Measurements from ENCODE around the gene PIGA.
A peak's percentile ranks its signal among the peaks of the same experiment; 100 is the strongest.
"Not testable (repeated sequence)": the region's sequence is repeated elsewhere in the genome, so short reads cannot be mapped to it uniquely, and the experiment has no call there.

The PIGA gene

DNA sequence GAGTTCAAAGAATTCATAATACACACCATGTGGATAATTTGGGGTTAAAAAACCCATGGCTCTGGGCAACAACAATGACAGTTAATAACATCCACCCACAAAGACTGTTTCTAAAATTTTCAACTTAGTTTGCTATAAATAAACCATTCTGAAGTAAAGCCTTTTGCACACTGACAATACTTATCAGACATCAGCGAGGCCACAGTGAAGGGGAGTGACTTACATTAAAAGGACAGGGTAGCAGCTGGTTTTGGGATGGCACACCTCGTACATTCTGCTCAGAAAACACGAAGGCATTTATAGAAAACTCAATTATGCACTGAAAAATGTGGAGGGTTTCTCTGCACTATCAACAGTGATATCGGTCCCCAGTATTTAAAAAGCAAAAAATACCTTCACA is 15.0 kb downstream of the PIGA start:
- DNase-seq, result no peak

DNA sequence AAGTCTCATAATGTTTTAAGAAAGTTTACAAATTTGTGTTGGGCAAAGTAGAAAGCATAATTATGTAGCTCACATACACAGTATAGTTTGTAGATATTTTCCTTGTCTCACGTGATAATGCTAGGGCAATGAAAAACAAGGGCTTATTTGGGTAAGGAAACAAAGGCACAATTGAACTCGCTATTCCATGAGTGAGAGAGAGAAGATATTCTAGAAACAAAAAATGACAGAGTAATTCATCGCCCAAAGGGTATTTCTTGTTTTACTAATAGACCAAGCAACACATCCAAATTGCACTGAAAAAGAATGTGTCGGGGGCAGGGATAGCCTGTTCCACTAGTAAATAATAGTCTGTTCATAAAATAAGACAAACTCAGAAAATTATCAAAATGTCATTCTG is 16.2 kb downstream of the PIGA start:
- DNase-seq, result no peak

DNA sequence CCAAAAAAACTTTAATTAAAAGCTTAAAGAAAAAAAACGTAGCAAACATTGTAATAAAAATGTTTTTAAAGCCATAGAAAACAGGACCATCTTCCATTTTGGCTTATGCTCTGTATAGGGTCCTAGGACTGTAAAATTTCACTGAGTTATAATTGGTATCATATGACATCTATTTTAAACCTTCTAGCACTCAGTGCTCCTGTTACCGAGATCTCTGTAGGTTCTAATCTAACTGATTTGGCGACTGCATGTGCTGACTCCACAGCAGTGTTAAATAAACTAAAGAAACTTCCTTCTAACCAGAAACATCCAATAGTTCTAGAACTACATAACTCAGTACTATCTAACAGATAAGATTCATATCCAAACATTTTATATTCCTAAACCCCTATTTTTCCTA is 19.8 kb downstream of the PIGA start, which contains the start of gene ASB11:
Gene ASB11 (minus strand): TSS at position 132 of the 400 bp plus-strand sequence. CDS start 35 bp downstream, at position 97.
- no peak for DNase-seq

DNA sequence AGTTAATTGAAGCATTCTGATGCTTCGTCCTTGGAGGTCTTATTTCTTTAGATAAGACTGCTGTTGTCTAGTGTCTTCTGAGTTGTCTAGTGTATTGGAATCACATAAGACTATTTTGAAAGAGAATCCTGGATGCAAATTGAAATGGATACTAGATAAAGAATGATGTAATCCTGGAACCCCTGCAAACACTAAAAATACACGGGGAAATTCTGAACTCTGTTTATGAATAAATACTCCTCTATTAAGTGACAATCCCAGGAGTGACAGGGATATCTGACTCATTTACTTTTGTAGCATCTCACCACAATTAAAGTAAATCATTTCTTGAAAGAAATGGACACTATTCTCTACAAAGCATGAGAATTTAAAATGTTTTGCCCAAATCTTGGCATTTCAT is 20.9 kb downstream of the PIGA start:
- DNase-seq, result no peak

DNA sequence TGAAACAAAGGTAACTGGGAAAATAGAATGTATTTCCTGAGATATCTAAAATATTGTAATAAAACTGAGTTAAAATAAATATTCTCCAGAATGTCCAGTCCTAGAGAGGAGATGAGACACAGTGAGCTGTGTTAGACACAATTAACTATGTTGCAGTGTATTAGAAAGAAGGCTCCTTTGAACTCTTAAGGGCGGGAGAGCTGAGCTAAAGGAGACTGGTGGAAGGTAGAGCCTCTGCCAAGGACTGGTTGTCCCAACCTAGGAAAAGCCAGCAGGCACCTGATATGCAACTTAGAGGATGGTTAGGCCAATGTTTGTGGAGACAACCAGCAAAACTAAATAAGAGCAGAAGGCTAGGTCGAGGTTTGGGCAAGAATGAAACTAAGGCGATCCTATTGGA is 24.2 kb downstream of the PIGA start:
- no peak for DNase-seq

DNA sequence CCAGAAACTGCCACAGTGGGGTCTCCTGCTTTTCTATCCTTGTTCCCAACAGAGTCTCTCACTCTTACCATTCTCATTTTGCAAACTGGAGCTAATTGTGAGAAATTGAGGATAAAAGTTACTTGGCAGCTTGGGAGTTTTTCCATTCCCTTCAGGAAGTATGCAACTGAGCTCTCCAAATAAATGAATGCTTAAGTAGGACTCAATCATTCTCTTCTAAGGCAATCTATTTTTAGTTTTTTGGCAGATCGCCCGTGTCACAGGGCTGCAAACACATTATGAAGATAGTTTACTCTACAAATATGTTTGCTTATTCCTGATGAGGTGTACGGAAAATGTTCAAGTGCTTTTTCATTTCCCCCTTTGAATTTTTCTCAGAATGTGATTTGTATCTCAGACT is 25.2 kb downstream of the PIGA start:
- peak; percentile 43 for DNase-seq

DNA sequence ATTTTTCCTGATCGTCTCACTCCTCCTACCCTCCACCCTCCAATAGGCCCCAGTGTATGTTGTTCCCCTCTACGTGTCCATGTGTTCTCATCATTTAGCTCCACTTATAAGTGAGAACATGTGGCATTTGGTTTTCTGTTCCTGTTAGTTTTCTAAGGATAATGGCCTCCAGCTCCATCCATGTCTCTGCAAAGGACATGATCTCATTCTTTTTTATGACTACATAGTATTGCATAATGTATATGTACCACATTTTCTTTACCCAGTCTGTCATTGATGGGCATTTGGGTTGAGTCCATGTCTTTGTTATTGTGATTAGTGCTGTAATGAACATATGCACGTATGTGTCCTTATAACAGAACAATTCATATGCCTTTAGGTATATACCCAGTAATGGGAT is 29.4 kb downstream of the PIGA start:
- DNase-seq, result not testable (repeated sequence)

DNA sequence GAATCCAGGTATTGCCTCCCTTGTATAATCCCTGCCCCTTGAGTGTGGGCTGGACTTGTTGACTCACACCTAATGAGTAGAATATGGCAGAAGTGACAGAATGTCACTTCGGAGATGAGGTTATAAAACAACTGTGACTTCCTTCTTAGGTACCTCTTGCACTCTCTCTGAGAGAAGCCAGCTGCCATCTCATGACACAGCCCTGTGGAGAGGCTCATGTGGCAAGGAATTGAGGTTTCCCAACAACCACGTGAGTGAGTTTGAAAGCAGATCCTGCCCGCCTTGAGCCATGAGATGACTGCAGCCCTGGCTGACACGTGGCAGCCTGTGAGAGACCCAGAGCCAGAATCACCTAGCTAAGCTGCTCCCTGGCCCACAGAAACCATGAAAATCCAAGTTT is 33.4 kb downstream of the PIGA start:
- DNase-seq, result peak; percentile 8

DNA sequence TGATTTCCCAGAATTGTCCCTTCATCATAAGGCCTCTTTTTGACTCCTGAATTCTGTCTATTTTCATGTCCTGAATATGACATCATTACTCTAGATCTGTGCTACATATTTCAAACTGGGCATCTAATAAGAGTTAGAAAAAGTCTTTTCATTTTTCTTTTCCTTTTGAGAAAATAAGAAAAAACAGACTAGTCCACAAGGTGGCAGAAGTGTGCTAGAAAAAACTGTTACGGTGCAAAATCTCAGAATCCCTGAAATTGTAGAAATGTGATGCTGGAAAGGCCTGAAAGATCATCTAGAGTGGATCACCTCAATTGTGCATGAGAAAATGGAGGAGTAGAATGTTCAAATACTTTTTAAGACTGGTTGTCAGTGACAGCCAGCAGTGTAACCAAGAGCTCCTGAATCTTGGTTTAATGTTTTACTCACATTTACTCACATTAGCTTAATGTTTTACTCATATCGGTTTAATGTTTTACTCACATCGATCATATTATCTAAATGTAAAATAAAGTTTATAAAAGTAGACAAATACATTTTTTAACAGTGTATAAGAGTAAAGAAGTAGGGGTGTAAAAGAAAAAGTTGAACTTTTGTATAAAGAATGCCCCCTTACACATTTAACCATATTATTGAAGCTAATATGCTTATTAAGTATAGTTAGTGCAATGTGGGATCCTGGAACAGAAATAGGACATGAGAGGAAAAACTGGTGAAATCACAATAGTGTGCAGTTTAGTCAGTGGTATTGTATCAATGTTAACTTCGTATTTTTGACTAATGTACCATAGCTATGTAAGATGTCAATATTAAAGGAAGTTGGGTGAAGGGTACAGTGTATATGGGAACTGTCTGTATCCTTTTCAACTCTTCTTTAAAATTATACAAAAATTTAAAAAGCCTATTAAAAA is 35.1 kb downstream of the PIGA start:
- peak; percentile 12 for DNase-seq

DNA sequence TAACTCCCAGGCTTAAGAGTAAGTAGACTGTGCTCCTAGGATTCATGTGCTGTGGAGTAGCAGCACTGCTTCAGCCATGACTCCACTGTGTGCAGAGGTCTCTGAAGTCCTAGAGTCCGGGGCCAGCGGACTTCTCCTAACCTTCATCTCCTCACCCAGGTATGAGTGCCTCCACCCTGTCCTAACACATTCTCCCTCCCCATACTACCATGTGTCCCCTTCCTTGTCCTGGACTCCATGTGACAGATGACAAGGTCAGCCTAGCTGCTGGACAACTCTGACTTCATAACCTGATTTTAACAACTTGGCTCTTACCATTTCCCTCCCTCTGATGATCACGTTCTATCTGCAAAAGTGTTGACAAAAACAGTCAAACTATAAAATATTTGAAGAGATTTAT is 36.5 kb downstream of the PIGA start:
- DNase-seq, result no peak

DNA sequence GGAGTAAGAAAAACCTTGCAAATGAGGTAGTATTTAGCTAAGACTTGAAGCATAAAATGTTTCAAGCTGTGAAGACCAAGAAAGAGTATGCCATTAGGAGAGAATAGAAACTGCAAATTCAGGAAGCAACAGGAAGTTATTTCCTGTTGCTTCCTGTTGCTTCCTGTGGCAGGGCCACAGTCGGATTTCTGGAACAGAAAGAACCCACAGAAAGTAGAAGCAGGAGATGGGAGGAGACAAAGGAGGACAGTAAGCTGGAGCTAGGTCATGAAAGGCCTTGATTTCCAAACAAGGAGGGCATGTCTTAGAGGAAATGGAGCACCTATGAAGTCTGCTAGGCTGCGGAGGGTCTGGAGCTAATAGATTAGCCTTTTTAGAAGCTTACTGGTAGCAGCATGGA is 37.1 kb downstream of the PIGA start:
- no peak for DNase-seq

DNA sequence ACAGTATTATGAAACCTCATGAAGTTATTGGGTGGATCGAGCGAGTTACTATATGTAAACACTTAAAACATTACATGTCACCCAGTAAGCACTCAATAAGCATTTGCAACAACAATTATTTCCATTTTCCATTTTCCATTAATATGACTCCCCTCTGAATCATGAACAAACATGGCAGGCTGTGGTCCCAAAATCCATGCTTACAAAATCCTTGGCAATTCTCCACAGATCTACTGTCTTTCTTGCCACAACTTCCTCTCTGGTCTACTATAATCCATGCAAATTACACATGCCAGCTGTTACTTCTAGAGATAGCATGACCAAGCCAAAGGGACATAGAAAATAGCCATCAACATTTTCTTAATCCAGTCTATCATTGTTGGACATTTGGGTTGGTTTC is 41.9 kb downstream of the PIGA start:
- no peak for DNase-seq

DNA sequence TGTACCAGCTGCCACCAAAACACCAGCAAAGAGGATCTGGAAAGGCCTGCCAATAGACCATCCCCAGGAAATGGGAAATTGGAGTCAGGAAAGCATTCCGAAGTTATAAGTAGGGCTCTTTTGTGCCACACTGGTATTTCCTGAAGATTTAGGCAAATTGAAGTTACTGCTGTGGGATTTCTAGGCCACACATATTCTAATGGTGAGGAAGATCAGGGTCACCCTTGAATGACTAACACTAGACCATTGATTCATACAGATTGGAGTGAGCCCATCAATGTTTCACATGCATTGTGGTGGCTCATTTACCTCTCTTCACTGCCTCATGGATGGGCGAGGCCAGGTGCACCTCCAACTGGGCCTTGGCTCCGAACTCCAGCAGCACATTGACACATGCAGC is 42.5 kb downstream of the PIGA start:
- no peak for DNase-seq

DNA sequence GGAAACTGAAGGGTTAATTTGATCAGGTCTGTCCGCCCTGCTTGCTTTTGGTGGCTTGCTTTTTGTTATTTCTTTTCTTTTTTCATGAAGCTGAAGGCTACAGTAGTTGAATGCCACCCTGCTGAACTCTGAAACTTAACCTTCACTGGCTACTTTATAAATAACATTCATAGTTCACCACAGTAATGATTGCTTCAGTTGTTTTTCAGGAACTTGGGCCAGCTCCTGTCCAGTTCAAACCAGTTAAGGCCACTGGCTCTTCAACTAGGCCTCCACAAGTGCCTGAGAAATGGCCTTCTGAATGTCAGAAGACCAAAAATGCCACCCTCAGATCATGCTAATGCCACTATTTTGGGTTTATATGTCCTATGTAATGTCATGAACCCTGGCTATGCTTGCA is 57.7 kb downstream of the PIGA start:
- DNase-seq, result no peak

DNA sequence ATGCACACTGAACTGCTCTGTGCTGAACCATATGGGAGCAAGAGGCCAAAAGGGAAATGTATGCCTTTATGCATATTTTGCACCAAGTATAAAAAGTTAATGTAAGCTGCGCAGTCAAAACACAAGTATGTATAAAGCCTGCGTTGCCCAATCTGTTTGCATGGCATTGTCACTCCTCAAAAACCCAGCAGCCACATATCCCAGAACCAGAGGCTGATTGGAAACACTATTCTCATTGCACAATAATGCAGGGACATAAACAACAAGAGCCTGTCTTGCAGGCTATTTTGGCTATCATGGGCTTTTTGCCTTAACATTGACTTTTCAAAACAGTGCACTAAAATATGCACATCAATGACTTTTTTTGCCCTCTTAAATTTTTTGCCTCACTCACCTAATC is 60.4 kb downstream of the PIGA start:
- DNase-seq, result no peak

DNA sequence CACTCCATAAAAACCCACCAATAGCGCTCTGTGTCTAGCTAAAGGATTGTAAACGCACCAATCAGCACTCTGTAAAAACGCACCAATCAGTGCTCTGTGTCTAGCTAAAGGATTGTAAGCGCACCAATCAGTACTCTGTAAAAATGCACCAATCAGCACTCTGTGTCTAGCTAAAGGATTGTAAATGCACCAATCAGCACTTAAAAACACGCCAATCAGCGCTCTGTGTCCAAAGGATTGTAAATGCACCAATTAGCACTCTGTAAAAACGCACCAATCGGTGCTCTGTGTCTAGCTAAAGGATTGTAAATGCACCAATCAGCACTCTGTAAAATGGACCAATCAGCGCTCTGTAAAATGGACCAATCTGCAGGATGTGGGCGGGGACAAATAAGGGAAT is 62.0 kb downstream of the PIGA start:
- DNase-seq, result not testable (repeated sequence)

DNA sequence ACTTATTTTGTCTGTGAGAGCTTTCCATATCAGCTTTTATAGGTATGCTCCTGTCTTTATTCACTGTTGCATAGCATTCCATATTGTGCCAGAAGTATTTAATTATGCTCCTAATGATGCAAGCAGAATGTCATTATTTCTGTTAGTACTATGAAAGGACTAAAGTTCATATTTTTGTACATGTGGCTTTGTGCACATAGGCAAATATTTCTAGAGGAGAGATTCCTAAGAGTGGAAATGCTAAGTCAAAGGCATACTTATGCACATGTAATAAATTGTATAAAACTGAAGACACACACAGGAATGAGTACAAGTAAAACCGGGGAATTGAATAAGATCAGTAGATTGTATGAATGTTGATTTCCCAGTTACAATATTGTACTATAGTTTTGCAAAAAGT is 63.6 kb downstream of the PIGA start:
- no peak for DNase-seq

DNA sequence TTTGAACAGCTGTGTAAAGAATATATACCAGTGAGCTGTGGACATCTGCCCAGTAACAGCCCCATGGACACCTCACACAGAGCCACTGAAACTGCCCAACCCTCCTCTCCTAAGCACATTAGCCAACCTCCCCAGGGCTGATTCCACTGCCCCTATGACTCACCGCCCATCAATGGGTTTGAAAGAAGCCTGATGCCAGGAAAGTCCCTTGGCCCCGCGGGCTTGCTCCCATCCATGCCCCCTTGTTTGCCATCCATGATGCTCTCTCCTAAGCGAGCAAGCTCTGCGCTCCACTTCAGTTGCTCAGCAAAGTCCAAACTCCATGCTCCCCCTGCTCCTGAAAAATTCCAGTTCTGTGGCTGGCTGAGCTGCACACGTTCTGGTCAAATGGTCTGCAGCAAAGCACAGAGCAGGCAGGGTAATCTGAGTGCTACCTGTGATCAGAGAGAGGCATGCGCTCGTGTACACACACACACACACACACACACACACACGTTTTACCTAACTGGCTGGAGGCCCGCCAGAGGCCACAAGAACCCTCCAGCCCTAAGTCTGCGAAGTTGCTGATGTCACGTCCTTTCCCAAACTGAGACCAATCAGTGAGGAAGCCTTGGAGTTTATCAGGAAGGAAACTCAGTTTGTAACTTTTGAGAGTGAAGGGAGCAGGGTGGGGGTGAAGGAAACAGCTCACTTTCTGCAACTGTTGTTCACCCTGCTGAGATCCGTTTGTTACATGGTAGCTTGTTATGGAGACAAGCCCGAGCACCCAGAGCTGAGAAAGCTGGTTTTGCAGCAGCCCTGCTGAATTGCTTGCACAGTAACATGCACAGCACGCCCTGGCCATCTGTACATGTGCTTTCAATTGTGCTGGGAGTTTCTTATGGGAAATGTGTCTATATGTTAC is 65.5 kb downstream of the PIGA start, which contains the start of gene ASB9:
Gene ASB9 (minus strand): TSS at position 466 of the 904 bp plus-strand sequence. CDS start 209 bp downstream, at position 257.
- peak; percentile 71 for DNase-seq
